Ishikawa (cell line): Measurements from ENCODE around the gene ABCA2.

Experiments used
- NFIC ChIP-seq: IDR thresholded peaks from 2 replicates; pipeline ENCODE4 v1.6.1; 2012
- REST ChIP-seq: IDR thresholded peaks from 2 replicates; pipeline ENCODE4 v1.6.1; 2012; ENCODE audit warnings: low read depth, mild to moderate bottlenecking

GRCh38 chr9:137025517-137025966 lies 2.5 kb downstream of the ABCA2 start:
- TF ChIP-seq NFIC (no peak), REST (no peak)
